Tibial nerve (tissue), 4 donors: ENCODE results near the gene PMM2.

Experiments
- CTCF ChIP-seq, 5 experiments: fragments of 200-600 bp in 3 of 5; fragments of 450-650 bp in 2 of 5; sonication (generic) in 3 of 5; IDR thresholded peaks; one replicate each; pipeline ENCODE4 v1.5.1; 2016 to 2019; ENCODE audit warnings: antibody characterized with exemption in 5 of 5, mild to moderate bottlenecking in 3 of 5, moderate library complexity in 2 of 5
- EP300 ChIP-seq, 2 donors: sonication (generic); formaldehyde crosslinking; IDR thresholded peaks; one replicate each; pipeline ENCODE4 v1.6.1; 2017; ENCODE audit warnings: antibody characterized with exemption in 2 of 2, mild to moderate bottlenecking in 1 of 2
- POLR2A ChIP-seq, 2 donors: fragments of 450-650 bp; IDR thresholded peaks; one replicate each; pipeline ENCODE4 v1.6.1; 2017; ENCODE audit warnings: antibody characterized with exemption in 2 of 2, mild to moderate bottlenecking in 2 of 2, moderate library complexity in 2 of 2

DNA sequence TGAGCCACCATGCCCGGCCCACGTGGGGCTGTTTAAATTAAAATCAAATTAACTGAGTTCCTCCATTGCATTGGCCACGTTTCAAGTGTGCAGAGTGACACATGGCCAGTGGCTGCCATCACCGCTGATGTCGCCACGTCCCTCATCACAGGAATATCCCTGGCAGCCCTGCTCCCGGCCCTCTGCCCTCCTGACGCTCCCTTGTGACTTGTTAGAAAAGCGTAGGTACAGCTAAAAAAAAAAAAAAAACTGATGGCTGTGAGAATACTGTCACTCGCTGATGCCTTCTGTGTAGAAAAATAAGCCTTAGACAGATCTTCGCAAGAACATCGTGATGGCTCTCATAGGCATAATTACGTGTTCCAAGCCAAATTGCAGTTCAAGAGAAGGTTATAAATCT, 49.5 kb downstream of the PMM2 start:
- no peak for TF ChIP-seq POLR2A (IDR thresholded peaks at IDR 0.05)
- no peak for TF ChIP-seq CTCF (IDR thresholded peaks at IDR 0.05)
- TF ChIP-seq EP300 (IDR thresholded peaks at IDR 0.05) = no peak
